GM12878 (cell line): ENCODE results near the gene REEP6.

Source experiments
- BACH1 ChIP-seq: fragments of 450-650 bp; IDR thresholded peaks from 2 replicates; pipeline ENCODE4 v1.6.1; 2017; ENCODE audit warnings: mild to moderate bottlenecking, borderline replicate concordance
- CTCF ChIP-seq, 3 experiments: IDR thresholded peaks in 2 of 3; conservative IDR thresholded peaks in 1 of 3; 2 replicates each; pipeline ENCODE4 v1.5.1; 2011; ENCODE audit warnings: low read depth in 3 of 3, low read length in 3 of 3, mild to moderate bottlenecking in 3 of 3, control low read depth in 2 of 3, moderate library complexity in 2 of 3, inconsistent platforms in 1 of 3, mixed read lengths in 1 of 3; ENCODE audit not compliant: control insufficient read depth in 2 of 3, insufficient read depth in 1 of 3; ENCODE audit errors: extremely low read depth in 1 of 3
- E2F4 ChIP-seq: IDR thresholded peaks from 2 replicates; pipeline ENCODE4 v1.6.1; 2012; ENCODE audit warnings: low read depth, low read length, improper control_type of control experiment
- E4F1 ChIP-seq: fragments of 450-650 bp; IDR thresholded peaks from 2 replicates; pipeline ENCODE4 v1.6.1; 2018; ENCODE audit warnings: borderline replicate concordance, mild to moderate bottlenecking; ENCODE audit not compliant: partially characterized antibody
- POLR2A ChIP-seq: IDR thresholded peaks from 2 replicates; pipeline ENCODE4 v1.6.1; 2011; ENCODE audit warnings: low read depth, mild to moderate bottlenecking, low read length
- POLR2AphosphoS2 ChIP-seq: IDR thresholded peaks from 2 replicates; pipeline ENCODE4 v1.6.1; 2011; ENCODE audit warnings: low read depth, mild to moderate bottlenecking, low read length, improper control_type of control experiment, moderate library complexity
- POLR2AphosphoS5 ChIP-seq: IDR thresholded peaks from 2 replicates; pipeline ENCODE4 v1.6.1; 2011; ENCODE audit warnings: mild to moderate bottlenecking, low read length, inconsistent platforms
- RAD21 ChIP-seq: IDR thresholded peaks from 2 replicates; pipeline ENCODE4 v1.6.1; 2011; ENCODE audit warnings: mild to moderate bottlenecking, low read depth, low read length, moderate library complexity; ENCODE audit not compliant: insufficient read depth
- SIN3A ChIP-seq: IDR thresholded peaks from 2 replicates; pipeline ENCODE4 v1.6.1; 2012; ENCODE audit warnings: low read depth, low read length, improper control_type of control experiment
- SPI1 ChIP-seq: IDR thresholded peaks from 2 replicates; pipeline ENCODE4 v1.6.1; 2011; ENCODE audit warnings: low read depth, mild to moderate bottlenecking, low read length, moderate library complexity, borderline replicate concordance; ENCODE audit not compliant: insufficient read depth
- TAF1 ChIP-seq: IDR thresholded peaks from 2 replicates; pipeline ENCODE4 v1.6.1; 2011; ENCODE audit warnings: mild to moderate bottlenecking, low read depth, low read length, borderline replicate concordance
- ZBTB11 ChIP-seq: fragments of 450-650 bp; formaldehyde crosslinking; IDR thresholded peaks from 2 replicates; pipeline ENCODE4 v1.5.0; 2022; ENCODE audit warnings: mild to moderate bottlenecking, missing genetic modification characterization
- ZNF687 ChIP-seq: fragments of 450-650 bp; IDR thresholded peaks from 2 replicates; pipeline ENCODE4 v1.6.1; 2017; ENCODE audit warnings: mild to moderate bottlenecking, moderate library complexity

- TF ChIP-seq BACH1 (no peak), E2F4 (no peak), ZBTB11 (CRISPR knock-in tag) (no peak), POLR2AphosphoS2 (no peak), POLR2AphosphoS5 (no peak), CTCF (IDR thresholded peaks at IDR 0.05 in 2 of 3, conservative IDR thresholded peaks at IDR 0.05 in 1 of 3; ENCODE audit: control insufficient read depth in 2 of 3, extremely low read depth in 1 of 3, insufficient read depth in 1 of 3, low read depth in 3 of 3, low read length in 3 of 3) (no peak), TAF1 (no peak), SIN3A (no peak), SPI1 (no peak), RAD21 (no peak), POLR2A (no peak), E4F1 (no peak), ZNF687 (no peak)
Observed at GRCh38 chr19:1531587-1531986, 40.6 kb downstream of the REEP6 start.
